Measurements from ENCODE around the gene ARPP21.
A peak's percentile ranks its signal among the peaks of the same experiment; 100 is the strongest.

The ARPP21 gene

GRCh38 chr3:35651426-35651825 is 12.1 kb downstream of the ARPP21 start:
- Mint-ChIP-seq H3K27me3 (ENCODE audit: low read depth) (no peaks in the 10 kb centered on the region), H3K27ac (peak overlapping the region in 2 of 3 experiments; percentile 1 to 8)
- TF ChIP-seq, protein P1, sequence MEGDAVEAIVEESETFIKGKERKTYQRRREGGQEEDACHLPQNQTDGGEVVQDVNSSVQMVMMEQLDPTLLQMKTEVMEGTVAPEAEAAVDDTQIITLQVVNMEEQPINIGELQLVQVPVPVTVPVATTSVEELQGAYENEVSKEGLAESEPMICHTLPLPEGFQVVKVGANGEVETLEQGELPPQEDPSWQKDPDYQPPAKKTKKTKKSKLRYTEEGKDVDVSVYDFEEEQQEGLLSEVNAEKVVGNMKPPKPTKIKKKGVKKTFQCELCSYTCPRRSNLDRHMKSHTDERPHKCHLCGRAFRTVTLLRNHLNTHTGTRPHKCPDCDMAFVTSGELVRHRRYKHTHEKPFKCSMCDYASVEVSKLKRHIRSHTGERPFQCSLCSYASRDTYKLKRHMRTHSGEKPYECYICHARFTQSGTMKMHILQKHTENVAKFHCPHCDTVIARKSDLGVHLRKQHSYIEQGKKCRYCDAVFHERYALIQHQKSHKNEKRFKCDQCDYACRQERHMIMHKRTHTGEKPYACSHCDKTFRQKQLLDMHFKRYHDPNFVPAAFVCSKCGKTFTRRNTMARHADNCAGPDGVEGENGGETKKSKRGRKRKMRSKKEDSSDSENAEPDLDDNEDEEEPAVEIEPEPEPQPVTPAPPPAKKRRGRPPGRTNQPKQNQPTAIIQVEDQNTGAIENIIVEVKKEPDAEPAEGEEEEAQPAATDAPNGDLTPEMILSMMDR (IDR thresholded peaks at IDR 0.05; ENCODE audit: unreplicated experiment in 3 of 3), result no peak

DNA sequence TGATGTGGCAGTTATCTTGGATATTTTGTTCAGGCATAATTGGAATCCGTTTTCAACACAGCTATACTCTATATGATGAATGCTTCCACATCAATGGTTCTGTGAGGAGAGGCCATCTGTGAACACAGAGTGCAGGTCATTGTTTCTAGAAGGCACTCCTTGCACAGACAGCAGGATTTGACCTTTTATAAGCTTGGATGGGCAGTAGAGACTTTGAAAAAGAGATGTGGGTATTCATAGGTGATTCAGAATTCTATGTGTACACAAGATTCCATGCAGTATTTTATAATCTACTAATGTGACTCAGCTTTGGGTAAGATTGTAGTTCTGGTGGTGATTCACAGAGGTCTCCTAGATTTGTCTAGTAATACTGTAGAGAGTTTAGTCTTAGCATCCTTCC is 12.5 kb downstream of the ARPP21 start:
- no peaks in the 10 kb centered on the region for H3K36me3 Mint-ChIP-seq (ENCODE audit: low read depth)
- H3K9me3 Mint-ChIP-seq, result no peaks in the 10 kb centered on the region
- TF ChIP-seq, protein P1 (IDR thresholded peaks at IDR 0.05; ENCODE audit: unreplicated experiment in 3 of 3), result no peak
- H3K27ac Mint-ChIP-seq, result peak overlapping the region in 2 of 3 experiments; percentile 1 to 8
- peak overlapping the region in 1 of 3 experiments; percentile 5 for H3K4me3 Mint-ChIP-seq
- H3K4me1 Mint-ChIP-seq, result peaks cover 51% of the 10 kb centered on the region
- no peaks in the 10 kb centered on the region for H3K27me3 Mint-ChIP-seq (ENCODE audit: low read depth)

More at GRCh38 chr3:35651426-35651825, 12.1 kb downstream of the ARPP21 start:
- Mint-ChIP-seq H3K4me1 (peaks cover 53% of the 10 kb centered on the region), H3K4me3 (peak overlapping the region in 1 of 3 experiments; percentile 5), H3K9me3 (no peaks in the 10 kb centered on the region), H3K36me3 (ENCODE audit: low read depth) (no peaks in the 10 kb centered on the region)

- no peak overlapping the region for H3K4me3 Mint-ChIP-seq
Observed at GRCh38 chr3:35653347-35653746, 14.0 kb downstream of the ARPP21 start.

GRCh38 chr3:35654476-35654875 is 15.2 kb downstream of the ARPP21 start:
- Mint-ChIP-seq H3K4me3 (no peak overlapping the region), H3K36me3 (ENCODE audit: low read depth) (no peaks in the 10 kb centered on the region), H3K27ac (no peak overlapping the region), H3K9me3 (no peaks in the 10 kb centered on the region), H3K4me1 (peaks cover 44% of the 10 kb centered on the region), H3K27me3 (ENCODE audit: low read depth) (no peaks in the 10 kb centered on the region)
- TF ChIP-seq, protein P1 (IDR thresholded peaks at IDR 0.05; ENCODE audit: unreplicated experiment in 3 of 3), result no peak

More at GRCh38 chr3:35653347-35653746, 14.0 kb downstream of the ARPP21 start:
- Mint-ChIP-seq H3K9me3 (no peaks in the 10 kb centered on the region), H3K27me3 (ENCODE audit: low read depth) (no peaks in the 10 kb centered on the region), H3K36me3 (ENCODE audit: low read depth) (no peaks in the 10 kb centered on the region), H3K4me1 (peaks cover 47% of the 10 kb centered on the region), H3K27ac (no peak overlapping the region)
- TF ChIP-seq, protein P1 (IDR thresholded peaks at IDR 0.05; ENCODE audit: unreplicated experiment in 3 of 3), result no peak

DNA sequence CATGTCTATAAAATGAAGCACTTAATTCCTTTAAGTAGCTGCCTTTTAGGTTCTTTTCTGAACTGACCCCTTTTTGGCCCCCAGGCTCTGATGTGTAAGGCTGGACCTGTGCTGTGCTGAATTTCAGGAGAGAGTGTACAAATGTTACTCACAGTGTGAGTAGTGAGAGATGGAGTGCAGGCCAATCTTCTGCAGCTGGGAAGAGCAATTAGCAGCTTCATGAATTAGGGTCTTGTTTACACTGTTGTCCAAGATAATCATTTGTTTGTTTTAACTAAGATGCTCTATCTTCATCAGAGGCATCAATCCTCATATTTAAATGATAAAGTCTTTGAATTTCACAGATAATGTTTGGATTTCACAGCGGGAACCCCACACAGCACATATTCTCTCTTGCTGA is 19.4 kb downstream of the ARPP21 start:
- Mint-ChIP-seq H3K4me1 (peaks cover 54% of the 10 kb centered on the region), H3K4me3 (no peak overlapping the region), H3K27me3 (ENCODE audit: low read depth) (peaks cover 3% of the 10 kb centered on the region), H3K9me3 (no peaks in the 10 kb centered on the region), H3K27ac (peak overlapping the region in 1 of 3 experiments; percentile 9), H3K36me3 (ENCODE audit: low read depth) (no peaks in the 10 kb centered on the region)
- TF ChIP-seq, protein P1 (IDR thresholded peaks at IDR 0.05; ENCODE audit: unreplicated experiment in 3 of 3), result no peak

GRCh38 chr3:35659768-35660167 is 20.4 kb downstream of the ARPP21 start:
- TF ChIP-seq, protein P1 (IDR thresholded peaks at IDR 0.05; ENCODE audit: unreplicated experiment in 3 of 3), result peak; percentile 27 to 42 (median 41)
- no peaks in the 10 kb centered on the region for H3K9me3 Mint-ChIP-seq
- H3K36me3 Mint-ChIP-seq (ENCODE audit: low read depth), result no peaks in the 10 kb centered on the region
- H3K4me3 Mint-ChIP-seq, result no peak overlapping the region
- H3K27ac Mint-ChIP-seq, result no peak overlapping the region
- peaks cover 60% of the 10 kb centered on the region for H3K4me1 Mint-ChIP-seq
- H3K27me3 Mint-ChIP-seq (ENCODE audit: low read depth), result peaks cover 3% of the 10 kb centered on the region
